Aorta (tissue), 5 donors: Measurements from ENCODE around the gene SYNDIG1. TPM values are rescaled to one million over a fixed set of nuclear protein-coding genes. Genes with fewer than 3 reads are reported as not detected.
A peak's percentile ranks its signal among the peaks of the same experiment; 100 is the strongest.

Experiments
- ATAC-seq: fragments of 200-7000 bp; cut with Tn5 transposase; one replicate; pipeline ENCODE4 v1.9.1; 2022; ENCODE audit warnings: moderate library complexity; ENCODE audit not compliant: low FRiP score
- DNase-seq, 2 donors: peaks; one replicate each; pipeline ENCODE4 v3.0.0-alpha.2; 2020
- H3K27ac ChIP-seq, 2 donors: one replicate each; pipeline ENCODE4 v1.5.1; 2013; ENCODE audit warnings: low read length in 2 of 2, mild to moderate bottlenecking in 2 of 2, moderate library complexity in 2 of 2, control low read depth in 1 of 2, inconsistent platforms in 1 of 2, low read depth in 1 of 2
- H3K27me3 ChIP-seq, 2 donors: one replicate each; pipeline ENCODE4 v1.6.1; 2013; ENCODE audit warnings: control low read depth in 1 of 2, low read length in 1 of 2, mild to moderate bottlenecking in 1 of 2, moderate library complexity in 1 of 2; ENCODE audit not compliant: insufficient read depth in 2 of 2, control insufficient read depth in 1 of 2
- H3K36me3 ChIP-seq, 2 donors: one replicate each; pipeline ENCODE4 v1.6.1; 2013; ENCODE audit warnings: control low read depth in 1 of 2, low read length in 1 of 2, mild to moderate bottlenecking in 1 of 2; ENCODE audit not compliant: insufficient read depth in 2 of 2, control insufficient read depth in 1 of 2
- H3K4me1 ChIP-seq, 2 donors: one replicate each; pipeline ENCODE4 v1.6.1; 2013; ENCODE audit warnings: low read length in 2 of 2, control low read depth in 1 of 2, mild to moderate bottlenecking in 1 of 2, moderate library complexity in 1 of 2; ENCODE audit not compliant: insufficient read depth in 2 of 2, control insufficient read depth in 1 of 2
- H3K4me3 ChIP-seq, 2 donors: one replicate each; pipeline ENCODE4 v1.5.1; 2013; ENCODE audit warnings: low read length in 2 of 2, control low read depth in 1 of 2, mild to moderate bottlenecking in 1 of 2
- H3K9me3 ChIP-seq: one replicate; pipeline ENCODE4 v1.6.1; 2013; ENCODE audit warnings: mild to moderate bottlenecking, low read length; ENCODE audit not compliant: control insufficient read depth
- WGBS, 2 donors: extraction: QIAGEN DNeasy Blood & Tissue Kit; methylation state at CpG; one replicate each; pipeline ENCODE4 v1.1.7; 2013; 5-methylcytosine and 5-hydroxymethylcytosine counted together
- intact Hi-C, 2 donors: fragments of 100-400 bp; cut with DNase I; formaldehyde crosslinking; loops; one replicate each; pipeline versions ENCODE4 v1.14.2 to v1.15.0; 2022
- polyA plus RNA-seq, 2 donors: library from polyadenylated mRNA; stranded (reverse); fragments of 200-250 nt; gene quantifications; one replicate each; pipeline ENCODE4 v1.2.3, GENCODE V29; 2013
- total RNA-seq, 2 donors: library from RNA; stranded (reverse); fragmentation: NEBNext Ultra II Directional; extraction: Animal tissue kit (Norgen Biotek cat#: 25700); gene quantifications; one replicate each; pipeline ENCODE4 v1.2.1, GENCODE V29; 2021
- donor health status: healthy with polysubstance abuse.
- donor health status: Bipolar disorder and iron deficiency.
- donor health status: DM: no; HTN: no; CAD: no.
- donor health status: DM: no; HTN: no; CAD: no.
- donor health status: DM: yes; HTN: yes; CAD: no.

Gene SYNDIG1
- total and polyA plus RNA-seq, 4 donors, result 1.2 to 6.2 (median 2.9) TPM

- ATAC-seq (no peak), DNase-seq (no peak)
- H3K9me3 ChIP-seq, result no peaks in the 10 kb centered on the region
- intact Hi-C loops, result loop anchor here in 1 of 2 donors (10.0 kb wide), 2 partner anchors 153 to 243 kb away; no protein-coding TSS in a partner anchor
- no peaks in the 10 kb centered on the region for H3K27me3 ChIP-seq
- no peaks in the 10 kb centered on the region for H3K4me1 ChIP-seq
- WGBS, 2 donors, result 82 to 84% methylated on average over 27 of the region's 27 CpGs
- no peaks in the 10 kb centered on the region for H3K36me3 ChIP-seq
- no peak overlapping the region for H3K27ac ChIP-seq
- no peak overlapping the region for H3K4me3 ChIP-seq
These were observed 188.6 kb downstream of the SYNDIG1 start for GRCh38 chr20:24657878-24658620.

- Histone ChIP-seq H3K27me3 (no peaks in the 10 kb centered on the region), H3K4me3 (no peak overlapping the region), H3K9me3 (no peaks in the 10 kb centered on the region), H3K4me1 (no peaks in the 10 kb centered on the region), H3K27ac (no peak overlapping the region), H3K36me3 (no peaks in the 10 kb centered on the region)
- ATAC-seq (no peak), DNase-seq (no peak)
- WGBS, 2 donors, result 60 to 66% methylated on average over 17 of the region's 17 CpGs
- intact Hi-C loops, result loop anchor here in 1 of 2 donors (10.0 kb wide), 2 partner anchors 154 to 244 kb away; no protein-coding TSS in a partner anchor
These were observed 189.7 kb downstream of the SYNDIG1 start for GRCh38 chr20:24658920-24659660.

- H3K9me3 ChIP-seq, result no peaks in the 10 kb centered on the region
- no peaks in the 10 kb centered on the region for H3K4me1 ChIP-seq
- no peak overlapping the region for H3K4me3 ChIP-seq
- DNase-seq (no peak), ATAC-seq (no peak)
- no peaks in the 10 kb centered on the region for H3K27me3 ChIP-seq
- no peak overlapping the region for H3K27ac ChIP-seq
- 97 to 99% methylated on average over 6 of the region's 6 CpGs for whole genome bisulfite sequencing, 2 donors
- intact Hi-C loops, result loop anchor here in 1 of 2 donors (10.0 kb wide), 2 partner anchors 155 to 245 kb away; no protein-coding TSS in a partner anchor
- H3K36me3 ChIP-seq, result no peaks in the 10 kb centered on the region
These were observed 190.4 kb downstream of the SYNDIG1 start for GRCh38 chr20:24659835-24660234.

GRCh38 chr20:24660651-24661050, 191.2 kb downstream of the SYNDIG1 start:
- WGBS, 2 donors, result 86 to 90% methylated on average over 8 of the region's 8 CpGs
- Histone ChIP-seq H3K4me3 (no peak overlapping the region), H3K27ac (no peak overlapping the region), H3K9me3 (no peaks in the 10 kb centered on the region), H3K4me1 (no peaks in the 10 kb centered on the region), H3K27me3 (no peaks in the 10 kb centered on the region), H3K36me3 (no peaks in the 10 kb centered on the region)
- intact Hi-C loops, result no loop called here
- DNase-seq (no peak), ATAC-seq (no peak)

GRCh38 chr20:24661255-24661654, 191.8 kb downstream of the SYNDIG1 start:
- H3K27me3 ChIP-seq, result no peaks in the 10 kb centered on the region
- no peaks in the 10 kb centered on the region for H3K9me3 ChIP-seq
- no peaks in the 10 kb centered on the region for H3K4me1 ChIP-seq
- WGBS, 2 donors, result 66 to 79% methylated on average over 1 of the region's 1 CpG
- no peak overlapping the region for H3K4me3 ChIP-seq
- no peaks in the 10 kb centered on the region for H3K36me3 ChIP-seq
- intact Hi-C loops, result no loop called here
- no peak overlapping the region for H3K27ac ChIP-seq
- DNase-seq, result no peak
- ATAC-seq, result no peak

GRCh38 chr20:24662322-24662721, 192.9 kb downstream of the SYNDIG1 start:
- H3K9me3 ChIP-seq, result no peaks in the 10 kb centered on the region
- no peak overlapping the region for H3K27ac ChIP-seq
- H3K27me3 ChIP-seq, result no peaks in the 10 kb centered on the region
- H3K36me3 ChIP-seq, result no peaks in the 10 kb centered on the region
- ATAC-seq (no peak), DNase-seq (peak in 1 of 2 donors; percentile 47)
- intact Hi-C loops, result no loop called here
- WGBS, 2 donors, result 91 to 92% methylated on average over 8 of the region's 8 CpGs
- no peaks in the 10 kb centered on the region for H3K4me1 ChIP-seq
- H3K4me3 ChIP-seq, result no peak overlapping the region

GRCh38 chr20:24662752-24663365, 193.4 kb downstream of the SYNDIG1 start:
- no peak for DNase-seq
- ATAC-seq, result no peak

GRCh38 chr20:24663496-24663895, 194.1 kb downstream of the SYNDIG1 start:
- Histone ChIP-seq H3K36me3 (no peaks in the 10 kb centered on the region), H3K27me3 (no peaks in the 10 kb centered on the region), H3K9me3 (no peaks in the 10 kb centered on the region), H3K27ac (no peak overlapping the region), H3K4me1 (no peaks in the 10 kb centered on the region), H3K4me3 (no peak overlapping the region)
- intact Hi-C loops, result no loop called here
- ATAC-seq (no peak), DNase-seq (no peak)
- WGBS, 2 donors, result 96 to 98% methylated on average over 6 of the region's 6 CpGs

More at GRCh38 chr20:24662752-24663365, 193.4 kb downstream of the SYNDIG1 start:
- H3K4me1 ChIP-seq, result no peaks in the 10 kb centered on the region
- WGBS, 2 donors, result 73 to 80% methylated on average over 11 of the region's 11 CpGs
- intact Hi-C loops, result no loop called here
- H3K9me3 ChIP-seq, result no peaks in the 10 kb centered on the region
- H3K4me3 ChIP-seq, result no peak overlapping the region
- H3K36me3 ChIP-seq, result no peaks in the 10 kb centered on the region
- H3K27me3 ChIP-seq, result no peaks in the 10 kb centered on the region
- no peak overlapping the region for H3K27ac ChIP-seq
